Activated naive CD4-positive, alpha-beta T cell treated with anti-CD3 and anti-CD28 coated beads for 36 hours (primary cell): Measurements from ENCODE around the gene DNAJB8. TPM values are rescaled to one million over a fixed set of nuclear protein-coding genes. Genes with fewer than 3 reads are reported as not detected.

Experiments
- CTCF ChIA-PET: fragments of 350-600 bp; sonication (Branson Sonifier 250); formaldehyde crosslinking; loops from one replicate; lab custom pipeline; 2021; ENCODE audit warnings: antibody characterized with exemption; lab: Charles Lee
- DNase-seq: peaks from one replicate; pipeline ENCODE4 v3.0.0-alpha.2; 2020
- H3K27ac Mint-ChIP-seq: one replicate; pipeline ENCODE4 v1.8.0; 2021; ENCODE audit warnings: mild to moderate bottlenecking, mixed read lengths
- H3K27me3 Mint-ChIP-seq: one replicate; pipeline ENCODE4 v1.8.0; 2021; ENCODE audit warnings: low read depth, mixed read lengths
- H3K36me3 Mint-ChIP-seq: one replicate; pipeline ENCODE4 v1.8.0; 2021; ENCODE audit warnings: low read depth, mixed read lengths
- H3K4me1 Mint-ChIP-seq: one replicate; pipeline ENCODE4 v1.8.0; 2021; ENCODE audit warnings: low read depth, mixed read lengths
- H3K4me3 Mint-ChIP-seq: one replicate; pipeline ENCODE4 v1.8.0; 2021; ENCODE audit warnings: mild to moderate bottlenecking, moderate library complexity, mixed read lengths
- H3K9me3 Mint-ChIP-seq: one replicate; pipeline ENCODE4 v1.8.0; 2021; ENCODE audit warnings: mixed read lengths
- intact Hi-C: fragments of 100-400 bp; cut with micrococcal nuclease; formaldehyde crosslinking; loops from one replicate; pipeline ENCODE4 v1.15.1; 2023
- total RNA-seq, 2 experiments: library from RNA; stranded (reverse); gene quantifications; one replicate each; pipeline ENCODE4 v1.2.3, GENCODE V29; 2021

DNAJB8 gene
- total RNA-seq, 2 experiments from 2014 or later = not detected

- H3K27me3 Mint-ChIP-seq = peaks cover 2% of the 10 kb centered on the region
- no peak overlapping the region for H3K4me3 Mint-ChIP-seq
- H3K36me3 Mint-ChIP-seq = no peaks in the 10 kb centered on the region
- H3K4me1 Mint-ChIP-seq = peaks cover 6% of the 10 kb centered on the region
- CTCF ChIA-PET = no interaction called here
- DNase-seq = no peak
- intact Hi-C loops = no loop called here
- H3K9me3 Mint-ChIP-seq = no peaks in the 10 kb centered on the region
- no peak overlapping the region for H3K27ac Mint-ChIP-seq
These were observed 3.6 kb upstream of the DNAJB8 start for GRCh38 chr3:128470134-128470899.

GRCh38 chr3:128469556-128469955 is 2.9 kb upstream of the DNAJB8 start:
- H3K4me3 Mint-ChIP-seq = no peak overlapping the region
- H3K27ac Mint-ChIP-seq = no peak overlapping the region
- no peaks in the 10 kb centered on the region for H3K36me3 Mint-ChIP-seq
- CTCF ChIA-PET = no interaction called here
- intact Hi-C loops = no loop called here
- H3K9me3 Mint-ChIP-seq = no peaks in the 10 kb centered on the region
- H3K4me1 Mint-ChIP-seq = peaks cover 6% of the 10 kb centered on the region
- DNase-seq = no peak
- H3K27me3 Mint-ChIP-seq = peaks cover 3% of the 10 kb centered on the region

GRCh38 chr3:128468791-128469527 is 2.3 kb upstream of the DNAJB8 start:
- peaks cover 3% of the 10 kb centered on the region for H3K27me3 Mint-ChIP-seq
- intact Hi-C loops = no loop called here
- H3K4me3 Mint-ChIP-seq = no peak overlapping the region
- no peak overlapping the region for H3K27ac Mint-ChIP-seq
- H3K36me3 Mint-ChIP-seq = no peaks in the 10 kb centered on the region
- DNase-seq = no peak
- CTCF ChIA-PET = no interaction called here
- H3K9me3 Mint-ChIP-seq = no peaks in the 10 kb centered on the region
- peaks cover 6% of the 10 kb centered on the region for H3K4me1 Mint-ChIP-seq

- CTCF ChIA-PET = no interaction called here
These were observed 1.6 kb upstream of the DNAJB8 start for GRCh38 chr3:128468285-128468790.

GRCh38 chr3:128464702-128465101 is 2.0 kb downstream of the DNAJB8 start:
- H3K4me1 Mint-ChIP-seq = peaks cover 6% of the 10 kb centered on the region
- no peak overlapping the region for H3K4me3 Mint-ChIP-seq
- CTCF ChIA-PET = no interaction called here
- H3K27me3 Mint-ChIP-seq = peaks cover 3% of the 10 kb centered on the region
- no peak overlapping the region for H3K27ac Mint-ChIP-seq
- intact Hi-C loops = no loop called here
- no peak for DNase-seq
- H3K36me3 Mint-ChIP-seq = no peaks in the 10 kb centered on the region
- no peaks in the 10 kb centered on the region for H3K9me3 Mint-ChIP-seq

More at GRCh38 chr3:128468285-128468790, 1.6 kb upstream of the DNAJB8 start:
- no peak for DNase-seq
- intact Hi-C loops = no loop called here
- Mint-ChIP-seq H3K36me3 (no peaks in the 10 kb centered on the region), H3K4me1 (peaks cover 6% of the 10 kb centered on the region), H3K27me3 (peaks cover 3% of the 10 kb centered on the region), H3K27ac (no peak overlapping the region), H3K9me3 (no peaks in the 10 kb centered on the region), H3K4me3 (no peak overlapping the region)

GRCh38 chr3:128464188-128464587 is 2.5 kb downstream of the DNAJB8 start:
- H3K27ac Mint-ChIP-seq = no peak overlapping the region
- H3K4me1 Mint-ChIP-seq = peaks cover 6% of the 10 kb centered on the region
- CTCF ChIA-PET = no interaction called here
- H3K27me3 Mint-ChIP-seq = peaks cover 3% of the 10 kb centered on the region
- no peak for DNase-seq
- H3K4me3 Mint-ChIP-seq = no peak overlapping the region
- H3K36me3 Mint-ChIP-seq = no peaks in the 10 kb centered on the region
- intact Hi-C loops = no loop called here
- H3K9me3 Mint-ChIP-seq = no peaks in the 10 kb centered on the region

DNA sequence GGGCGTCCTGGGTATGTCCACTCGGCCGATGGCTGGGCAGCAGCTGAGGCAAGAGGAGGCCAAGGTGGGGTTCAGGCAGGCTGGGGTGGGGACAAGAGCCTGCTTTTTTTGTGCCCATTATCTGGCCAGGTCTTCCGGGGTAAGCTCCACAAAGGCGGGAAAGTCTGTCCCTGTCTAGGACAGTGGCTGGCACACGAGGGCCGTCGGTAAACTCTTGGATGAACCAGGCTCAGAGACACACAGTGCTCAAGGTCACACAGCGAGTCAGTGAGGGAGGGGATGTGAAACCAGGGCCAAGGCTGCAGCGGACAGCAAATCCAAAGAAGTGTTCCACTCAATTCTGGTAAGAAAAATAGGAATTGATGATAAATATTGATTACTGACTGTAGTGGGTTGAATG is 2.9 kb downstream of the DNAJB8 start:
- H3K4me3 Mint-ChIP-seq = no peak overlapping the region
- H3K27me3 Mint-ChIP-seq = peaks cover 3% of the 10 kb centered on the region
- peaks cover 6% of the 10 kb centered on the region for H3K4me1 Mint-ChIP-seq
- intact Hi-C loops = no loop called here
- no peak for DNase-seq
- no peaks in the 10 kb centered on the region for H3K9me3 Mint-ChIP-seq
- no peaks in the 10 kb centered on the region for H3K36me3 Mint-ChIP-seq
- CTCF ChIA-PET = no interaction called here
- no peak overlapping the region for H3K27ac Mint-ChIP-seq

GRCh38 chr3:128463354-128463753 is 3.3 kb downstream of the DNAJB8 start:
- CTCF ChIA-PET = no interaction called here

GRCh38 chr3:128462931-128463330 is 3.8 kb downstream of the DNAJB8 start:
- no peaks in the 10 kb centered on the region for H3K36me3 Mint-ChIP-seq
- peaks cover 3% of the 10 kb centered on the region for H3K27me3 Mint-ChIP-seq
- no peak overlapping the region for H3K4me3 Mint-ChIP-seq
- intact Hi-C loops = no loop called here
- CTCF ChIA-PET = no interaction called here
- H3K4me1 Mint-ChIP-seq = peaks cover 6% of the 10 kb centered on the region
- no peaks in the 10 kb centered on the region for H3K9me3 Mint-ChIP-seq
- H3K27ac Mint-ChIP-seq = no peak overlapping the region
- DNase-seq = no peak

More at GRCh38 chr3:128463354-128463753, 3.3 kb downstream of the DNAJB8 start:
- intact Hi-C loops = no loop called here
- H3K4me3 Mint-ChIP-seq = no peak overlapping the region
- H3K4me1 Mint-ChIP-seq = peaks cover 6% of the 10 kb centered on the region
- H3K27ac Mint-ChIP-seq = no peak overlapping the region
- peaks cover 3% of the 10 kb centered on the region for H3K27me3 Mint-ChIP-seq
- no peaks in the 10 kb centered on the region for H3K36me3 Mint-ChIP-seq
- DNase-seq = no peak
- H3K9me3 Mint-ChIP-seq = no peaks in the 10 kb centered on the region

GRCh38 chr3:128462341-128462910 is 4.3 kb downstream of the DNAJB8 start:
- Mint-ChIP-seq H3K4me1 (peaks cover 6% of the 10 kb centered on the region), H3K27ac (no peak overlapping the region)

DNA sequence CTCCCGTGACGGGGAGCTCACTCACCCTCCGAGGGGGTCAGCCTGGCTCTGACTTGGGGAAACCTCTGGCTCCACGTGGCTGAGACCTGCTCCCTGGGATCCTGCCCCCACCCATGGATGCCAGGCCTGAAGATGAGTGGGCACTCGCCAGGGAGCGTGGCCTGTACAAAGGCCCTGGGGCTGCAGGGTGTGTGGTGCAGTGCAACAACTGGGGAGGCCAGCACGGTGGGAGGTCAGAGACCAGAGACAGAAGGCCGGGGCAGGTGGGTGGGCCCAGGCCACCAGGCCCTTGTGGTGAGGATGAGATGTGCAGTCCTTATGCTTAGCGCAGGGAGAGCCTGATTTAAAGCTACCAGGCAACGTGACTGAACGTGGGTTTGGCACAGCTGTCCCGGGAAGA is 5.0 kb downstream of the DNAJB8 start:
- peaks cover 6% of the 10 kb centered on the region for H3K27me3 Mint-ChIP-seq
- no peaks in the 10 kb centered on the region for H3K9me3 Mint-ChIP-seq
- H3K4me3 Mint-ChIP-seq = no peak overlapping the region
- H3K27ac Mint-ChIP-seq = no peak overlapping the region
- CTCF ChIA-PET = no interaction called here
- no peaks in the 10 kb centered on the region for H3K36me3 Mint-ChIP-seq
- no peak for DNase-seq
- intact Hi-C loops = no loop called here
- H3K4me1 Mint-ChIP-seq = no peaks in the 10 kb centered on the region

More at GRCh38 chr3:128462341-128462910, 4.3 kb downstream of the DNAJB8 start:
- Mint-ChIP-seq H3K9me3 (no peaks in the 10 kb centered on the region), H3K36me3 (no peaks in the 10 kb centered on the region), H3K4me3 (no peak overlapping the region), H3K27me3 (peaks cover 6% of the 10 kb centered on the region)
- no peak for DNase-seq
- CTCF ChIA-PET = no interaction called here
- intact Hi-C loops = no loop called here

GRCh38 chr3:128459461-128459820 is 7.2 kb downstream of the DNAJB8 start:
- CTCF ChIA-PET = interaction anchor here (1.1 to 1.2 kb wide), 2 partner anchors 12 to 25 kb away, joined by 3 read pairs; no protein-coding TSS in a partner anchor
- Mint-ChIP-seq H3K27ac (no peak overlapping the region), H3K27me3 (peaks cover 12% of the 10 kb centered on the region), H3K36me3 (no peaks in the 10 kb centered on the region), H3K4me3 (no peak overlapping the region), H3K9me3 (no peaks in the 10 kb centered on the region), H3K4me1 (no peaks in the 10 kb centered on the region)
- DNase-seq = no peak
- intact Hi-C loops = no loop called here
